GM21825 (cell line): ENCODE results near the gene AKAP6.

Experiments
- ATAC-seq: cut with Tn5 transposase; IDR thresholded peaks from one replicate; pipeline ENCODE4 v1.9.1; 2021; ENCODE audit warnings: mild to moderate bottlenecking, moderate library complexity; ENCODE audit not compliant: unreplicated experiment

The AKAP6 gene

DNA sequence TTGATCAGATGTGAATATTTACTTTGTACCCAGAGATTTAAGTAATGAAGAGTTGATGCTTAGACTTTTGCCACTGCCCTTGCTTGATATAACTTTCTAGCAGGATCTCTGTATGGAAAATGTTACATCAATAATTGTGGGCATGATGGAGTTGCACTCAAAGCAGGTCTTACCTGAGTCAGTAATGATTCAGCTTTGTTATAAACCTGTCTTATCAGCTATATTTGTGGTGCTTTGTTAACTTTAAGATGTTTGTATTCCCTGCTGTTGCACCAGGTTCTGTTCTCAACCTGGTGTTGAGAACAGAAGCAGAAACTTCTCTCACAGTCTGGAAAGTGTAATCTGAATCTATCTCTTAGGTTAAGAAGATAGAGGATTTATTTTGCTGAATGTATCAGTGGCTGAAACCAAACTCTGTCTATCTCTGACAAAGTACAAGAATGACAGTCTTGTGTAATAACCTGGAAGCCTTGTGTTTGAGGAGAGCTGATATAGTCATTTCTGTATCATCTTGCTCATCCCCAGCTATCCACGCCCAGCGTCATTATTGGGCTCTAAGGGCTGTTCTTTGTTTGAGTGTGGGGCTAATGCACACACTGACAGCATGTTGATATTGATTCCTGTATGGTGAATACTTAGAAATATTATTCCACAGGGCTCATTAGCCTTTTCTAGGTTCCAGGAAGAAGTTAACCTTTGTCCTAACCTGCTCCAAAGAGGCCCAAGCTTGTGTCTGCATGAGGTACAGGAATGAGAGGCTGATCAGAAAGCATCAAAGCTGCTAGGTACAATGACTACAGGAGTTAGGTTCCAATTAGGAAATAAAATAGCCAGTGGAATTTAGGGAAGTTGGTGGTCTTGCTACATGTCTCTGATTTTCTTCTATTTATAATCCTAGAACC, 3.6 kb downstream of the AKAP6 start:
- no peak for ATAC-seq

- ATAC-seq, result no peak
Observed at GRCh38 chr14:32336702-32337101, 7.6 kb downstream of the AKAP6 start.

- no peak for ATAC-seq
Observed at GRCh38 chr14:32337759-32338158, 8.7 kb downstream of the AKAP6 start.

- ATAC-seq, result no peak
Observed at GRCh38 chr14:32339188-32339587, 10.1 kb downstream of the AKAP6 start.

DNA sequence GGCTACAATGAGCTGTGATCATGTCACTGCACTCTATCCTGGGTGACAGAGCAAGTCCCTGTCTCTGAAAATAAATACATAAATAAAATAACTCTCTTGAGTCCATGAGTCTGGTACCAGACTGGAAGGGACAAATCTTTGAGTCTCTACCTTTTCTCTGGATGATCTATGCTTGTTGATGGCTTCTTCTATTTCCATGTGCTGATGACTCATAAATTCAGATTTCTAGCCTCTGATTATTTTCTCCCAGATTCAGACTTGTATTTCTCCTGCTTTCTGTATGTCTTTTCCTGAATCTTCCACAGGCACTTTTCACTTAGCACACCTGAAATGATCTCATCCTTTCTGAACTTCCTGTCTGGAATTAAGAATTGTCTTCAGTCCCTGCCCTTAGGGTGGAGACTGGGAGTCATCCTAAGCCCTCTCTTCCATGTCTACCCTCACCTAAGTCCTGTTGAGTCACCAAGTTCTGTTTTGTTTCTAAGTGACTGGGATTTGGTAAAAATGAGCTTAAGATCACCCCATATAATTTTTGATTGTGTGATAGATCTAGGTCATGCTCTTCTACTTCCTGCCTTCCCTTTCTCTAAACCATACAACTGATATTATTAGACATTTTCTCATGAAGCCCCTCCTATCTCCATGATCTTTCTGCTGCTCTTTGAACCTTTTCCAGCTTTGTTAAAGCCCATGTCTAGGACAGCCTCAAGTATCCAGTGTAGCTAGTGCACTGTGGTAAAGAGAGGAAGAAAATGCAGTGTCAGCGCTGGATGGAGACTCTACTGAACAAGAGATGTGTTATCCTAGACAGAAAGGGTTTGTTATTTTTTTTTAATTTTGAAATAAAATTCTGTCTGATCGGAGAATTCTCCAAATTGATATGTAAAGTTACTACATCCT, 13.1 kb downstream of the AKAP6 start:
- no peak for ATAC-seq

DNA sequence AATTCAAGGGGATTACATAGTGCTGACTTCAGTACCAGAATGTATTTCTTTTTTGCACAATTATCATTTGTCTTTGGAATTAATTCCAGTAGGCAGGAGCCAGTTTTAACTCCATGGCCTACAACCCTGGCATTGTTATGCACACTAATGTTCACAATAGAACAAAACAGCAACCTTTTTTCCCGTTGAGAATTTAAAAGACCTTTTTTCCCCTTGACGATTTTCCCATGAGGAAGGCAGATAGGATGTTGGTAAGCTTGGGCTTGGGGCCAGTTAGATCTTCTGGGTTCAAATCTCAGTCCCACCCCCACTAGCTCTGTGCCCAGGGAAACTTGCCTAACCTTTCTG, 13.7 kb downstream of the AKAP6 start:
- ATAC-seq, result no peak

GRCh38 chr14:32343926-32344430, 14.9 kb downstream of the AKAP6 start:
- no peak for ATAC-seq

- ATAC-seq, result no peak
Observed at GRCh38 chr14:32345311-32345791, 16.3 kb downstream of the AKAP6 start.

DNA sequence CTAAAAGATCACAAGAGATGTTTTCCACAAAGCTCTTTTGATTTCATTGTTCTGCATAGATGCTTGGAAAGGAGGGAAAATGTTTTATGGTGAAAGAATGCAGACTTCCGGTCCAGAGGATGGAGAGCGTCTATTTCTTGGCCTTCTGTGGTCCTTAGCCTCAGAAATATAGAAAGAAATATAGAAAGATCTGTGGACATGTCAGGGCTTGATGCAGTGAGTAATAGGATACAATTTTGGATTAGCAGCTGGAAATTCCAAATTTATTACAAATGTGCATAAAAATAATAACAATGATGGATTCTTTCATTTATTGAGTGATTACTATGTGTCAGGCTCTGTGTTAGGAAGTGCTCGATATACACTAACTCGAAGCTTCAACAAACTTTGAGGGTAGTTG, 20.2 kb downstream of the AKAP6 start:
- ATAC-seq, result no peak

- ATAC-seq, result peak; percentile 95
Observed at GRCh38 chr14:32350020-32350419, 20.9 kb downstream of the AKAP6 start.

DNA sequence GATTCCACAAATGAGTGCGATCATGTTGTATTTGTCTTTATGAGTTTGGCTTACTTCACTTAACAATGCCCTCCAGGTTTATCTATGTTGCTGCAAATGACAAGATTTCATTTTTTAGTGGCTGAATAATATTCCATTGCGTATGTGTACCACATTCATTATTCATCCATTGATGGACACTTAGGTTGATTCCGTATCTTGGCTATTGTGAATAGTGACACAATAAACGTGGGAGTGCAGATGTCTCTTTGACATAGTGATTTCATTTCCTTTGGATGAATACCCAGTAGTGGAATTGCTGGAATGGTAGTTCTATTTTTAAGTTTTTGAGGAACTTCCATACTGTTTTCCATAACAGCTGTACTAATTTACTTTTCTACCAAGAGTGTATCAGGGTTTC, 23.5 kb downstream of the AKAP6 start:
- no peak for ATAC-seq

DNA sequence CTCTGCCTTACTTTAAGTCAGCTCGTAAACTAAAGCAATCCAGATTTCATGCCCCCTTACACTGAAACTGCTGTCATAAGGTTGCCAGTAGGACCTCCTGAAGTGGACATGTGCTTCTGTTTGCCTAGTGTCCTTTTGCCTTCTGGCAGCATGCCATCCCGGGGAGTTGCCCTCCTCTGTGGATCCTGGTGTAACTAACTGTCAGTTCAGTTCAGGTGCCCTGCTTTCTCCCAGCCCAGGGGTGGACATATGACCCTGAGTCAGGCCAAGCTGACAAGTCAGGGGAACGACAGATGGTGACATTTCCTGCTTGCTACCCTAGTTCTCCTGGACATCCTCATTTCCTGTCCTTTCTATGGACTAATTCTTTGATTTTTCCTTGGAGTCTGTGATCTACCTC, 25.6 kb downstream of the AKAP6 start:
- no peak for ATAC-seq

DNA sequence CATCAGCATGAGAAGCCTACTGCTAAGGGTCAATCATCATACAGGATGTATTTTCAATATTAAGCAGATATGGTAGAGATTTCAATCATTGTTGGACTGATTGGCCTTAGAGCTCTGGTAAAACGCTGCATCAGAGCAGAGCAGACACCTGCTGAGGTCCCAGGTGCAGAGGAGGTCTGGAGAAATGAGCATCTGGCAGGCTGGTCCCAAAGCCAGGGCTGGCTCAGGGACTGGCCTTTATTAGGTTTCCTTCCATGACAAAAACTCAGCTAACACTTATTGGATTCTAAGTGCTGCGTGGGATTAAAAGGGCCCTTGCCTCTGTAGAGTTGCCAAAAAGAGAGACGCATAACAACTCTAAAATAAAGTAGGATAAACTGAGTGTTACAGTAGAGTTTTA, 29.7 kb downstream of the AKAP6 start:
- ATAC-seq, result no peak

- ATAC-seq, result no peak
Observed at GRCh38 chr14:32361674-32362073, 32.6 kb downstream of the AKAP6 start.

DNA sequence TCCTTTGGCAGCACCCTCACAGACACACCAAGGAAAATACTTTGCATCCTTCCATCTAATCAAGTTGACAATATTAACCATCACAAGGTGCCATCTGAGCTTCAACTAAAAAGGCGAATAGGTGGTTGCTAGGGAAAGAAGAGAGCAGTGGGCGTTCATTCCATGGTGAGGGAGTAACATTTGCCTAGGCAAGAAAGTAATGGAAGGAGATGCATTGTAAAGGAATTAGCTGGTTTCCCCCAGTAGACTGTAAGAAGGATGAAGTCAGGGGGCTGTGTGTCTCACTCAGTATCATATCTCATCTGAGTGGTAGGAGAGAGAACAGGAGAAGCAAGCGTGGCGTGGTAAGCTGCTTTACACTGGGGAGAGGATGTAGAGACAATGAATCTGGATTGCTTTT, 34.7 kb downstream of the AKAP6 start:
- no peak for ATAC-seq

GRCh38 chr14:32364941-32365340, 35.8 kb downstream of the AKAP6 start:
- no peak for ATAC-seq

DNA sequence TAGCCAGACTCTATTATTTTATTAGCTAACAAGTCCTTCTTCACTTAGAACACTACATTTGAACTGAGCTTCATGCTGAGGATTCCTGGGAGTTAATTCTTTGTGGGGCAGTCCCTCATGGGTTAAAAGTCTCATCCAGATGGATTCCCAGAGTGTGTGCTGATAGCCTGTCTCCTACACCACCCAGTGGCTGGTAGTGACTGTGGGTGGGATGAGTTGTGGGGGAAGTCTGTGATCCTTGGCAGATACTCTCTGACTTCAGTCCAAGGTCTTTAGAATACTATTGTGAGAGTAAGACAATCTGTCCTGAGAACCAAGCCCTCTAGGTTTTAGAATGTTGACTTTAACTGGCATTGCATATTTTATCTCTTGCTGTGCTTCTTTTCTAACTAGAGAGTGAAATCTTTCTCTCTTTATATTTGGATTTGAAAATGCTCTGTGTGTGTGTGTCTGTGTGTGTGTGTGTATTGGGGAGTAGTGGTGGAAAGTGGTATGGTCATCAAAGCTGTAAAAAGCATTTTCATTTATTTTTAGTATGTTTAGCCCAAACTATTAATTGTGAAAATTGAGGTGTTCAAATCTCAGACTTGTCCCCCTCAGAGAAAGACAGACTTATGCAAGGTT, 37.3 kb downstream of the AKAP6 start:
- ATAC-seq, result no peak

DNA sequence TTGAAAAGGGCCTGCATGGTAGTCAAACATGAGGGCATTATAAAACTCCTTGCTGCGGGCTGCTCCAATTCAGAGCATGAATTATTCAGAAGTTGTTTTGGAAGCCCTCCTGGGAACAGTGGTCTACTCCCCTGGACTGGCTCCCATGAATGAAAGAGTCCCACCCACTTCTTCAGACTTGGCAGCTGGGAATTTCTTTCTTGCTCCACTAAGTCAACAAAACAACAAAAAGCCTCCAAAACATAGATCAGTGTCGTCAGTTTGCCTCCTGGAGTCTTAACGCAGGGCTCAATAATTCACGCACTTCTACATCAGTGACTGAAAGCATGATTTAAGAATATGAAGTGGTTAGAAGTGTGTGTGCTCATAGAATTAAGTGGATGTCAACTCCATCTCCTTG, 37.9 kb downstream of the AKAP6 start:
- no peak for ATAC-seq

DNA sequence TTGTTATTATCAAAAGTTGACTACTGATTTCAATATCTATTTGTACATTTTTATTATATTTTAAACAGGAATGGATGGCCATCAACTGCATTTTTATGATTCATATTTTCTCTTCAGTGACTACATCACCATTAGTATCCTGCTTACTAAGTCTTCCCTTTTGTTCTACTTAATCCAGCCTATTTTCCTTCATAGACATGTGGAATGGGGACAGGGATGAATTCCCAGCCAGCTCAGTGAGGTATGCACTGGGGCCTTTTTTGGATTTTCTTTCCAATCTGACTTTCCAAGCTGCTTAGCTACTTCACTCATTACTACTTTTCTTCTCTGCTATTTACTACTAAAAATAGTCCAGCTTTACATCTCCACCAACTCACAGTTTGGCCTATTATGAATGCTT, 38.4 kb downstream of the AKAP6 start:
- no peak for ATAC-seq

GRCh38 chr14:32368107-32368506, 39.0 kb downstream of the AKAP6 start:
- no peak for ATAC-seq

- no peak for ATAC-seq
Observed at GRCh38 chr14:32370714-32371113, 41.6 kb downstream of the AKAP6 start.
